HG03442 (cell line): ENCODE data around the gene MYO10.

Experiments
- ATAC-seq: cut with Tn5 transposase; IDR thresholded peaks from one replicate; pipeline ENCODE4 v1.9.1; 2021; ENCODE audit warnings: mild to moderate bottlenecking, moderate library complexity; ENCODE audit not compliant: unreplicated experiment

Gene MYO10

GRCh38 chr5:16918156-16918555, 17.9 kb downstream of the MYO10 start:
- no peak for ATAC-seq

DNA sequence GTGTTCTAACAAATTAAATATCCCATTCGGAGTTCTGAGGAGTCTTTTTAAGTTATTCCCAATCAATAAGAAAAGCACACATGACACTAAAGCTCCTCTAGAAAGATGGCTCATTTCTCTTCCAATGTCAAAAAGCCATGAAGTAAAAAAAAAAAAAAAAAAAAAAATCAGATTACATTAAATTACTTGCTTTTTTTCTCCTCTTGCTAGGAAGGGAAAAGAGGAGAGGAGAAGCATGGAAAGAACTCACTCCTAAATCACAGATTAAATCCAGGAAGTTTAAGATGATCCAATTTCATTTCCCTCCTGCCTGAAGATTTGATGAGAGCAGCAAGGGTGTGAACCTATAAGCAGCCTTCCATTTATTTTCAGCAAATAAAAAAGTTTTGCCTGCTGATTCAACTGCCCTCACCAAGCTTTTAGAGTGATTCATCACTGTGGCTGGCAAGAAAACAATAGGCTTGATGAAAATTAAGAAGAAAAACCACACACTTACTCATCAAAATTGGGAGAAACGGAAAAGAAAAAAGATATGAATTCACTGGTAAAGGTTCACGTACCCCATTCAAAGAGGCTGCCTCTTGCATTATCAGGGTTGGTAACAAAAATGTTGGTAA, 19.7 kb downstream of the MYO10 start:
- ATAC-seq, result no peak

DNA sequence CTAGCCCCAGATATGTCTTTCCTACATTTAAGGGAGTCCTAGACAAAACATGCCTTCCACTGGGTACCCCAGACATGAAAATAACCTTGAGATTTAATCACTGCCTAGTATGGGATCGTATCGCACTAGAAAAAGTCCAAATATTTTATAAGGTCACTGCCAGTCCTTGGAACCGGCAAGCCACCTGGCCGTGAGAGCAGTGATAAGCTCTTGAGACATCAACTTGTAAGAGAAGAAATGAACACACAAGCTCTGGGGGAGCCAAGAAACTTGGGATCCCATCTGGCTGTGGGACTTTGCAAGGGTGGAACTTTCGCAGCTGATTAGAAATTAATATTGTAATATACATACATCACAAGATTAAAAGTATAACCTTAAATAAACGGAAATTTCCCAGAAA, 21.5 kb downstream of the MYO10 start:
- no peak for ATAC-seq

DNA sequence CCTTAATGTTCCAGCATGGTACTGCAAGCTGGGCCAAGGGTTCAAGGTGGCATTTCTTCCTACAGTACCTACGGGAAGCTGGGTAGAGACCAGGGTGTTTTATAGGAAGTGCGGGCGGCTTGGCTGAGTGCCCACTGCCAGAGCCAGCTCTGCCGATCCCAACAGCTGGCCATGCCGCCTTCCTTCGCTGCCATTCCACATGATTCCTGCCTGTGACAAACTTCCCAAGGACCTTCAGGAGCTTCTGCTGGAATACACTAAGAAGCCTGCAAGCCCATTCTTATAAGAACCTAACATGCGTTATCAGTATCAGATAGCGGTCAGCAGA, 22.0 kb downstream of the MYO10 start:
- no peak for ATAC-seq

DNA sequence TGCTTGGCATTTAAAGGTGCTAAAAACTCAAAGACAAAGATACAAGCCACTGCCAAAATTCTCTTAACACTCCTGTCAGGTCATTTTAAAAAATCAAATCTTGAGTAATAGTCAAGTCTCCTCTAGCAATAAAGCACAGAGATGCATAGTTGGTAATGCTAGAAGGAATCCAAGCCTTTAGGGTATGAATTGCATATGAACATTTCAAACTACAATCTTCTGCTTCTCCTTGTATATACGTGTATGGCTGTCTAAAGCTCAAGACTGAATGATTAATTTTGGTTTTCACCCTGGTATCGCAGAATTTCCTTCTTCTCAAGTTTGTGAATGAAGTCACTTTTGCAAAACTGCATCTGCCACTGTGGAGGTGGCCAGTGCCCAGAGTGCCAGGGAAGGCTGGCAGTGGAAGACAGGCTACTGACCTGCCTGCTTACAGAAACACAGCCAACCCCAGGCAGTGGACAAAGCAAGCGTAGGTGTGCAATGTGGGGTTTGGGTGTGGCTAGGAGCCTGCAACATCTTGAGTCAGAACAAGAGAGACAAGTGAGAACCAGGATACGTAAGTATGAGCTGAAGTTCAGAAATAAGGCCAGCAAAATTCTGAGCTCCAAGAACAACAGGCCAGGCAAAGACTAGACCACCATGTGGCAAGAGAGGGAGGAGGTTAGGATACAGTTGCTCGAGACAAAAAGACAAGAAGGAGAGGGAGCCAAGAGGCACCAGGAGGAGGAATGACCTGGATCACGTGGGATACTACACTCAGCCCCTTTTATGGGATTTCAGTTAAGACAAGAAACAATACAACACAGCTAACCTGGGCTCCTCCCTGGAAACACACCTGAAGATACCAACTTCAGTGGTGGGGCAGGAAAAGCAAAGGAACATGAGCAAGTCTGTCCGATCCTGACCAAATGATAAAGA, 22.6 kb downstream of the MYO10 start:
- no peak for ATAC-seq

DNA sequence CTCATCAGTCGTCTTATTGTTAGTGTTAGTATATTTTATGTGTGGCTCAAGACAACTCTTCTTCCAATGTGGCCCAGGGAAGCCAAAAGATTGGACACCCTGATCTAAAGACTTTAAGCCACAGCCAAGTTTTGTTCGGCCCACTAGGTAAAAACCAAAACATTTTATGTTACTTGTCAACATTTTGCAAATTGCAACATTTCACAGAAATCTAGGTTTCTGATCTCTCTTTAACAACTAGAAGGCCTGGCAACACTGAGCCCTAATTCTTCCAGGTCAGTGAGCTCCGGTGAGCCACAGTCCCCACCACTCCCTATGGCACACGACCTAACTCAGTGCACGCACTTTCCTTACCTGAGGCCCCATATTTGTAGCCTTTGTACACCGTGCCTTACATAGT, 24.0 kb downstream of the MYO10 start:
- ATAC-seq, result no peak

GRCh38 chr5:16909464-16909863, 26.6 kb downstream of the MYO10 start:
- no peak for ATAC-seq

DNA sequence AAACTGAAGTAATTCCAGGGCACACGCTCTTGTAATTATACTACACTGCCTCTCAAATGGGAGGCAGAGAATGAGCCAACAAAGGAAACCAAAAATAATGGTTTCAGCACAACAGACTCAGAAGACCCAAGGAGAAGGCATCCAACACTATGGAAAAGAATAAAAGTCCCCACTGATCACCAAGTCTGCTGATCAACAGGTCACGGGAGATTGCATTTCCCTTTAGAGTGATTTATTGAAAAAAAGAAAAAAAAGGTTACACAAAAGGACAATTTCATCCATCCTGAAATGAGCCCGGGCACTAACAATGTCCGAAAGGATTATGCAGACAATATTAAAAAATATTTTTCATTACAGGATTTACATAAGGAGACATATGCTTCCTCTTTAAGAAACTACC, 28.8 kb downstream of the MYO10 start:
- no peak for ATAC-seq

- ATAC-seq, result no peak
Observed at GRCh38 chr5:16906255-16906654, 29.8 kb downstream of the MYO10 start.

DNA sequence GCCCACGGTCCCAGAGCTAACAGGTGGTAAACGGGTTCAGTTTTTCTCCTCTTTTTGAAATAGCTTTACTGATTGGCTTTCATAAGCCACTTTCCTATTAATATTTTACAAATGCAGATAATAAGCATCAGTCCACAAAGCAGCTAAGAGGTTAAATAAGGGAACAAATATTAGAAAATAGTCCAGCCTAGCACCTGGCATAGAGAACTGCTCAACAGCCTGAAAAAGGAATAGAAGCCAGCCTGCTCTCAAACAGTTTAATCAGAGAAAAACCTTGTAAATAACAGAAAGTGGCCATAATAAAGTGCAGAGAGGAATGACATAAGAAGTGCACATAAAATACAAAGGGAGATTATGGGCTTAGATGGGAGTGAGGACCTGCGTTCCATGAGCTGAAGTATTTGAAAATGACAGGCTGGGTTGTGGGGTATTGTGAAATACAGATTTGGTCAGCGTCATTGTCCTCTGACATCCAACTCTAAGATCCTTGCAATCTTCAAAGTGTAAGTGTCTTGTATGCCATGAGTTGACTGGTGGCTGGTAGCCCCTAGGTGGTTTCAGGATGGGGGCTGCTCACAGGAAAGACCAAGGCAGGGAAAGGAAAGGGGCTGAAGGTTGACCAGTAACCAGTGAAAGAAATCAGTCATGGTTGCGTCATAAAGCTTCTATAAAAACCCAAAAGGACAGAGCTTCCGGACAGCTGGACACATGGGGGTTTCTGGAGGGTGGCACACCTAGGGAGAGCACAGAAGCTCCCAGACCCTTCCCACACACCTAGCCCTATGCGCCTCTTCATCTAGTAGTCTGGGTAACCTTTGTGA, 32.4 kb downstream of the MYO10 start:
- no peak for ATAC-seq

DNA sequence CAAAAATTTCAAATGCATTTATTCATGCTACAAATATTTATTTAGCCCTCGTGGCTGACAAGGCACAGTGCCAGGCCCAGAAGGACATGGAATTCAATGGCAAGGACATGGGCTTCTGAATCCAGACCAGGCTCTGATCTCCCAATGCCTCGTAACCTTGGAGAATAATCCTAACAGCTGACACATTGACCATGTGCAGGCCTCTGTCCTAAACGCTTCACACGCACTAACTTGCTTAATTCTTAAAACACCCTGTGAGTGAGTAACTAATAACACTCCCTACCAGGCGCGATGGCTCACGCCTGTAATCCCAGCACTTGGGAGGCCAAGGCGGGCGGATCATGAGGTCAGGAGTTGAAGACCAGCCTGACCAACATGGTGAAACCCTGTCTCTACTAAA, 33.2 kb downstream of the MYO10 start:
- no peak for ATAC-seq

GRCh38 chr5:16901021-16901644, 35.0 kb downstream of the MYO10 start:
- ATAC-seq, result no peak

- ATAC-seq, result no peak
Observed at GRCh38 chr5:16899171-16899570, 36.9 kb downstream of the MYO10 start.

DNA sequence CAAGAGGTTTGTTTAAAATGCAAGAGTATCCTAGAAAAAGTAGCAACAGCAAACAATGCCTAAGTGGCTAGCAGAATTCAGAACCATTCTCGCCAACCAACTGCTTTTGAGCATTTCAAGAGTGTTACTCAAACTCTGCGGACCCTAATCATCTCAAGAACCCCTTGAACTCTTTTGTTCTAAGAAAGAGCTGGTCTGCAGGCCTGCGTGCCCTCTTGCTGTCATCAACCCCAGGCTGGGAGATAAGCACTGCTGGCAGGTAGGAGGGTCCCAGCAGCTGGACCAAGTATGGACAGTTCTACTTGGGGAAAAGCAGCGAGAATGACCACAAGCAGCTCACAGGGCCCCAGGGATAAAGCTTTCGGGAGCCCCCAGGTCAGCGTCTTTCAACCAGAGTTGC, 38.3 kb downstream of the MYO10 start:
- no peak for ATAC-seq

DNA sequence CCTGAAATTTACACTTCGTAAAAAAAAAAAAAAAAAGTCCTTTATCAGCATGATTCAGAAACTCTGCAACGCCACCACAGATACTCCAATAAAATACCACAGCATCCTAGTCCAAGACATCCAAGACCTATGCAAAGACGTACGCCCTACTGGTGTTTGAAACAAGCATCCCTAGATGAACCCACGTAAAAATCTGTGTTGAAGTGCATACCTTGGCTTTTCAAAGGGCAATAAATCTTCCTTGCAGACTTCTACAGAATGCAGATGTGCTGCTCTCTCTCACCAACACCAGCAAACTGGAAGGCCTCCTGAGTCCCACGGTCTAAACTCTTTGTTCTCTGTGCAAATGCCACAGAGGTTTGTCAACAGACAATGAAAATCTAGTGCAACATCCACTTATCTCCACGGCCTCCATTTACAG, 38.8 kb downstream of the MYO10 start:
- ATAC-seq, result no peak

- ATAC-seq, result no peak
Observed at GRCh38 chr5:16896767-16897166, 39.3 kb downstream of the MYO10 start.

DNA sequence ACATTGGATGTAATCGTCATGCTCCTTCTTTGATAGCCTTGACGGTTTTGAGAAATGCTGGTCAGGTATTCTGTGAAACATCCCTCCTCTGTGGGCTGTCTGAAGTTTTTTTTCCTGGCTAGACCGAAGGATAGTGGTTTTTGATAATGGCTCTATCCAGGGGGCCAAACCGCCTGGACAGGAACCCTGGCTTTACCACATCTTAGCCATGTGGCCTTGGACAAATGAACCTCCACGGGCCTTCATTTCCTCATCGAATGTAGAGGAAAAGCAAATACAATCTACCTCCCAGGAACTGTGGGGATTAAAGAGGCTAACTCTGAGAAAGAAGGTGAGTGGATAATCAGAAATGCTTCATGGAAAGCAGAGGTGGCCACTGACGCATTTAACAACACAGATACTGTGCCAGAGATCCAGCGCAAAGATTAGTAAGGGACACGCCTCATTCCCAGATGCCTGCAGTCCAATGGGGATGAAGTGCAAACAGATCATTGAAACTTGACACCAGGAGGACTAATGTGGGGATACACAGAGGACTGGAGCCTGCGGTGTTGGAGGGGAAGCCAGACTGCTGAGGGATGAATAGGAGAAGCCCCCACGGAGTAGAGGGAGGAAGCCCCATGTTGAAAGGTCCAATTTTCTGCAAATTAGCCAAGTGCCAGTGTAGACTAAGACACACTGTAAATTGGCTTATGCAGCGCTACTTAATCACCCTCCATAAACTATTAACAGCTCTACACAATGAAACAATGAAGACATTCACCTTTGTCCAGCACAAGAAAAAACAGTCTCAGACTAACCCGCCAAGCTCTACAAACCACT, 41.6 kb downstream of the MYO10 start:
- ATAC-seq, result no peak

- no peak for ATAC-seq
Observed at GRCh38 chr5:16891033-16891432, 45.1 kb downstream of the MYO10 start.

GRCh38 chr5:16889972-16890519, 46.0 kb downstream of the MYO10 start:
- ATAC-seq, result no peak
